Measurements from ENCODE around the gene DCAF12. TPM values are rescaled to one million over a fixed set of nuclear protein-coding genes. Genes with fewer than 3 reads are reported as not detected.

The DCAF12 gene
- polyA plus RNA-seq, 1 of the 3 experiments (the other 2 are of a cell fraction): 20.8 TPM

- Histone ChIP-seq H2AFZ (ENCODE audit: low read depth) (no peak overlapping the region), H3K36me3 (replicated peaks in 1 of 2; ENCODE audit: control insufficient read depth in 1 of 2, insufficient read depth in 2 of 2, low read length in 1 of 2) (peaks cover 30 to 43% of the 10 kb centered on the region in 2 experiments), H3K79me2 (ENCODE audit: insufficient read depth) (no peaks in the 10 kb centered on the region), H3K9me3 (no peaks in the 10 kb centered on the region), H3F3A (replicated peaks; ENCODE audit: insufficient read depth) (peaks cover 4% of the 10 kb centered on the region), H3K9ac (no peak overlapping the region), H3K27me3 (ENCODE audit: insufficient read depth) (no peaks in the 10 kb centered on the region), H3K4me1 (ENCODE audit: control insufficient read depth in 1 of 2, insufficient read depth in 2 of 2, low read depth in 1 of 2, low read length in 1 of 2) (no peaks in the 10 kb centered on the region), H3K4me2 (no peak overlapping the region), H4K20me1 (ENCODE audit: insufficient read depth) (no peaks in the 10 kb centered on the region), H3K4me3 (ENCODE audit: low read depth in 2 of 2, low read length in 1 of 2) (no peak overlapping the region), H3K27ac (ENCODE audit: low read depth in 2 of 2, low read length in 1 of 2) (no peak overlapping the region), H3K9me2 (no peaks in the 10 kb centered on the region)
- ChIA-PET CTCF (interaction anchor here (1.8 kb wide), 1 partner anchor 13 kb away, joined by 5 read pairs; no protein-coding TSS in a partner anchor), POLR2A (no interaction called here)
- no peak for DNase-seq
- TF ChIP-seq POLR2AphosphoS5 (IDR thresholded peaks at IDR 0.05; ENCODE audit: low read depth, low read length) (no peak), MAX (IDR thresholded peaks at IDR 0.05; ENCODE audit: low read depth) (no peak)
Measured at GRCh38 chr9:34086864-34087263, 39.6 kb downstream of the DCAF12 start.

- H2AFZ ChIP-seq (ENCODE audit: low read depth): no peak overlapping the region
- H4K20me1 ChIP-seq (ENCODE audit: insufficient read depth): no peaks in the 10 kb centered on the region
- no peak overlapping the region for H3K9ac ChIP-seq
- no peak overlapping the region for H3K4me3 ChIP-seq (ENCODE audit: low read depth in 2 of 2, low read length in 1 of 2)
- no peaks in the 10 kb centered on the region for H3K9me2 ChIP-seq
- H3K4me2 ChIP-seq: no peak overlapping the region
- ChIA-PET CTCF (interaction anchor here (3.3 kb wide), 1 partner anchor 12 kb away, joined by 12 read pairs; no protein-coding TSS in a partner anchor), POLR2A (no interaction called here)
- no peak overlapping the region for H3K27ac ChIP-seq (ENCODE audit: low read depth in 2 of 2, low read length in 1 of 2)
- H3K9me3 ChIP-seq: no peaks in the 10 kb centered on the region
- DNase-seq: no peak
- H3K36me3 ChIP-seq (replicated peaks in 1 of 2; ENCODE audit: control insufficient read depth in 1 of 2, insufficient read depth in 2 of 2, low read length in 1 of 2): peaks cover 24 to 37% of the 10 kb centered on the region in 2 experiments
- no peaks in the 10 kb centered on the region for H3K79me2 ChIP-seq (ENCODE audit: insufficient read depth)
- H3F3A ChIP-seq (replicated peaks; ENCODE audit: insufficient read depth): peaks cover 4% of the 10 kb centered on the region
- H3K4me1 ChIP-seq (ENCODE audit: control insufficient read depth in 1 of 2, insufficient read depth in 2 of 2, low read depth in 1 of 2, low read length in 1 of 2): no peaks in the 10 kb centered on the region
- no peak for TF ChIP-seq TAF1 (IDR thresholded peaks at IDR 0.05; ENCODE audit: borderline replicate concordance, low read depth, low read length)
- no peak for TF ChIP-seq MXI1 (IDR thresholded peaks at IDR 0.05; ENCODE audit: low read depth, low read length)
- TF ChIP-seq TCF12 (IDR thresholded peaks at IDR 0.05): no peak
- TF ChIP-seq EZH2phosphoT487 (IDR thresholded peaks at IDR 0.05; ENCODE audit: borderline replicate concordance, low read depth): no peak
- TF ChIP-seq GABPA (IDR thresholded peaks at IDR 0.05; ENCODE audit: low read depth): no peak
- TF ChIP-seq FOXM1 (IDR thresholded peaks at IDR 0.05; ENCODE audit: low read depth): no peak
- no peak for TF ChIP-seq ELF1 (IDR thresholded peaks at IDR 0.05)
- no peak for TF ChIP-seq SIN3A (IDR thresholded peaks at IDR 0.05; ENCODE audit: borderline replicate concordance, low read depth, low read length)
- no peak for TF ChIP-seq MAX (IDR thresholded peaks at IDR 0.05; ENCODE audit: low read depth)
- WGBS (ENCODE audit: low lambda C conversion rate): 95% methylated on average over 5 of the region's 6 CpGs
- H3K27me3 ChIP-seq (ENCODE audit: insufficient read depth): no peaks in the 10 kb centered on the region
Measured at GRCh38 chr9:34085581-34086500, 40.7 kb downstream of the DCAF12 start.

GRCh38 chr9:34084562-34084961, 41.9 kb downstream of the DCAF12 start:
- no peak overlapping the region for H3K27ac ChIP-seq (ENCODE audit: low read depth in 2 of 2, low read length in 1 of 2)
- no peaks in the 10 kb centered on the region for H4K20me1 ChIP-seq (ENCODE audit: insufficient read depth)
- POLR2A ChIA-PET: no interaction called here
- no peak for DNase-seq
- no peak overlapping the region for H3K9ac ChIP-seq
- H3K4me1 ChIP-seq (ENCODE audit: control insufficient read depth in 1 of 2, insufficient read depth in 2 of 2, low read depth in 1 of 2, low read length in 1 of 2): no peaks in the 10 kb centered on the region
- no peaks in the 10 kb centered on the region for H3K79me2 ChIP-seq (ENCODE audit: insufficient read depth)
- no peaks in the 10 kb centered on the region for H3K9me3 ChIP-seq
- H3K27me3 ChIP-seq (ENCODE audit: insufficient read depth): no peaks in the 10 kb centered on the region
- H2AFZ ChIP-seq (ENCODE audit: low read depth): no peak overlapping the region
- H3K36me3 ChIP-seq (replicated peaks in 1 of 2; ENCODE audit: control insufficient read depth in 1 of 2, insufficient read depth in 2 of 2, low read length in 1 of 2): peaks cover 18 to 35% of the 10 kb centered on the region in 2 experiments
- no peak overlapping the region for H3K4me3 ChIP-seq (ENCODE audit: low read depth in 2 of 2, low read length in 1 of 2)
- WGBS (ENCODE audit: low lambda C conversion rate): 94% methylated on average over 1 of the region's 1 CpG
- CTCF ChIA-PET: interaction anchor here (0.9 to 3.3 kb wide), 2 partner anchors 10 to 14 kb away, joined by 3 to 12 read pairs; no protein-coding TSS in a partner anchor
- no peak overlapping the region for H3K4me2 ChIP-seq
- no peaks in the 10 kb centered on the region for H3K9me2 ChIP-seq
- peaks cover 4% of the 10 kb centered on the region for H3F3A ChIP-seq (replicated peaks; ENCODE audit: insufficient read depth)
- TF ChIP-seq FOXJ3 (CRISPR knock-in tag; IDR thresholded peaks at IDR 0.05) (no peak), MAX (IDR thresholded peaks at IDR 0.05; ENCODE audit: low read depth) (no peak), ELF1 (IDR thresholded peaks at IDR 0.05) (no peak), SMC3 (IDR thresholded peaks at IDR 0.05; ENCODE audit: low read depth, low read length) (no peak), EP300 (IDR thresholded peaks at IDR 0.05; ENCODE audit: borderline replicate concordance in 1 of 2, low read depth in 1 of 2, low read length in 1 of 2) (no peak), FOXM1 (IDR thresholded peaks at IDR 0.05; ENCODE audit: low read depth) (no peak), ZBTB33 (IDR thresholded peaks at IDR 0.05; ENCODE audit: borderline replicate concordance, low read depth) (no peak), CTCF (IDR thresholded peaks at IDR 0.05) (no peak), MXI1 (IDR thresholded peaks at IDR 0.05; ENCODE audit: low read depth, low read length) (no peak)

Measured in SK-N-SH (cell line).